ENCODE measurements around the gene SMIM7.

DNA sequence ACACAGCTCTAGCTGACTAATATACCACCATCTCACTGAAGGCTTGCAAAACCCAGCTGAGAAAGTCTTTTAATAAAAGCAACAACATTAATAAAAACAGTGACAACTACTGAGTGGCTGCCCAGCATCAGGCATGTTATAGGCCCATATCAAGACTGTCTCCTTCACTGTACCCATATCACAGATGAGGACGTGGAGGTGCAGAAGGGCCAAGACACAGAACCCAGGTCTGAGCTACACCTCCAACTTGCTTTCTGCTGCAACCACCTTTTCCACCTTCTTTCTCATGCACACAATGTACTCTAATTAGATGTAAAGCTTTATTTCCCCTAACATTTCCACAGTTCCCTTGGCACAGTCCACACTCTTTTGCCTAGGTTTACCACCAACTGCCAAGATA, 21.3 kb downstream of the SMIM7 start:
- TF ChIP-seq, protein P1, sequence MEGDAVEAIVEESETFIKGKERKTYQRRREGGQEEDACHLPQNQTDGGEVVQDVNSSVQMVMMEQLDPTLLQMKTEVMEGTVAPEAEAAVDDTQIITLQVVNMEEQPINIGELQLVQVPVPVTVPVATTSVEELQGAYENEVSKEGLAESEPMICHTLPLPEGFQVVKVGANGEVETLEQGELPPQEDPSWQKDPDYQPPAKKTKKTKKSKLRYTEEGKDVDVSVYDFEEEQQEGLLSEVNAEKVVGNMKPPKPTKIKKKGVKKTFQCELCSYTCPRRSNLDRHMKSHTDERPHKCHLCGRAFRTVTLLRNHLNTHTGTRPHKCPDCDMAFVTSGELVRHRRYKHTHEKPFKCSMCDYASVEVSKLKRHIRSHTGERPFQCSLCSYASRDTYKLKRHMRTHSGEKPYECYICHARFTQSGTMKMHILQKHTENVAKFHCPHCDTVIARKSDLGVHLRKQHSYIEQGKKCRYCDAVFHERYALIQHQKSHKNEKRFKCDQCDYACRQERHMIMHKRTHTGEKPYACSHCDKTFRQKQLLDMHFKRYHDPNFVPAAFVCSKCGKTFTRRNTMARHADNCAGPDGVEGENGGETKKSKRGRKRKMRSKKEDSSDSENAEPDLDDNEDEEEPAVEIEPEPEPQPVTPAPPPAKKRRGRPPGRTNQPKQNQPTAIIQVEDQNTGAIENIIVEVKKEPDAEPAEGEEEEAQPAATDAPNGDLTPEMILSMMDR (IDR thresholded peaks at IDR 0.05) = no peak
- no peak for TF ChIP-seq POLR2A (IDR thresholded peaks at IDR 0.05)

All from heart left ventricle (tissue), 13 donors.